ENCODE data around the gene SH3TC2.

The SH3TC2 gene

GRCh38 chr5:149001162-149001561 is 61.7 kb downstream of the SH3TC2 start:
- TF ChIP-seq, protein P1, sequence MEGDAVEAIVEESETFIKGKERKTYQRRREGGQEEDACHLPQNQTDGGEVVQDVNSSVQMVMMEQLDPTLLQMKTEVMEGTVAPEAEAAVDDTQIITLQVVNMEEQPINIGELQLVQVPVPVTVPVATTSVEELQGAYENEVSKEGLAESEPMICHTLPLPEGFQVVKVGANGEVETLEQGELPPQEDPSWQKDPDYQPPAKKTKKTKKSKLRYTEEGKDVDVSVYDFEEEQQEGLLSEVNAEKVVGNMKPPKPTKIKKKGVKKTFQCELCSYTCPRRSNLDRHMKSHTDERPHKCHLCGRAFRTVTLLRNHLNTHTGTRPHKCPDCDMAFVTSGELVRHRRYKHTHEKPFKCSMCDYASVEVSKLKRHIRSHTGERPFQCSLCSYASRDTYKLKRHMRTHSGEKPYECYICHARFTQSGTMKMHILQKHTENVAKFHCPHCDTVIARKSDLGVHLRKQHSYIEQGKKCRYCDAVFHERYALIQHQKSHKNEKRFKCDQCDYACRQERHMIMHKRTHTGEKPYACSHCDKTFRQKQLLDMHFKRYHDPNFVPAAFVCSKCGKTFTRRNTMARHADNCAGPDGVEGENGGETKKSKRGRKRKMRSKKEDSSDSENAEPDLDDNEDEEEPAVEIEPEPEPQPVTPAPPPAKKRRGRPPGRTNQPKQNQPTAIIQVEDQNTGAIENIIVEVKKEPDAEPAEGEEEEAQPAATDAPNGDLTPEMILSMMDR (IDR thresholded peaks at IDR 0.05), result no peak

DNA sequence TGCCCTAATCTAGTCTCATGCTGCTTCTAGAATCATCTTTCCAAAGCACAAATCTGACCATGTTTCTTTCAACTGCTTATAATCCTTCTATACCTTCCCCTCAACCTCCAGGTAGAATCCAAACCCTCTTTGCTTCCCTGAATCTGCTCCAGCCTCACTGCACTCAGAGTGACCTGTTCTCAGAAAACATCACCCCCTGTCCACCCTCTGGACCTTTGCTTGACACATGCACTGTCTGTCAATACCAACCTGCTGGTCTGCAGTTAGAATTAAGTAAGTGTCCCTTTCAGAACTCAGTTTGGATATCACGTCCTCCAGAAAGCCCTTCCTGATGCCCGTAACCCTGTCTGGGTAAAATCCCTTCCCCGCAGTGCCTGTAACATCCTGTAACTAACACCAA is 63.1 kb downstream of the SH3TC2 start:
- TF ChIP-seq, protein P1 (IDR thresholded peaks at IDR 0.05), result no peak

- TF ChIP-seq, protein P1 (IDR thresholded peaks at IDR 0.05), result peak; percentile 75
Measured at GRCh38 chr5:148998174-148998797, 64.6 kb downstream of the SH3TC2 start.

GRCh38 chr5:148996270-148996669 is 66.6 kb downstream of the SH3TC2 start:
- TF ChIP-seq, protein P1 (IDR thresholded peaks at IDR 0.05), result no peak

DNA sequence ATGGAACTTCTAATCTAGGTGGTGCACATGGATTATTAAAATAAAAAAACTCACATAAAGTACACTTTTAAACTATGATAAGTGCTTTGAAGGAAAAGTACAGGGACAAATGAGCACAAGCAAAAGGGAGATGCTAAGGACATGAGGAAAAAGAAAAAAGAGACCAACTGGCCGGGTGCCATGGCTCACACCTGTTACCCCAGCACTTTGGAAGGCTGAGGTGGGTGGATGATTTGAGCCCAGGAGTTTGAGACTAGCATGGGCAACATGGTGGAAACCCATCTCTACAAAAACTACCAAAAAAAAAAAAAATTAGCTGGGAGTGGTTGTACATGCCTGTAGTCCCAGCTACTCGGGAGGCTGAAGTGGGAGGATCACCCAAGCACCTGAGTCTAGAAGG is 67.1 kb downstream of the SH3TC2 start:
- TF ChIP-seq, protein P1 (IDR thresholded peaks at IDR 0.05), result no peak

- TF ChIP-seq, protein P1 (IDR thresholded peaks at IDR 0.05), result no peak
Measured at GRCh38 chr5:148993283-148993936, 69.5 kb downstream of the SH3TC2 start.

DNA sequence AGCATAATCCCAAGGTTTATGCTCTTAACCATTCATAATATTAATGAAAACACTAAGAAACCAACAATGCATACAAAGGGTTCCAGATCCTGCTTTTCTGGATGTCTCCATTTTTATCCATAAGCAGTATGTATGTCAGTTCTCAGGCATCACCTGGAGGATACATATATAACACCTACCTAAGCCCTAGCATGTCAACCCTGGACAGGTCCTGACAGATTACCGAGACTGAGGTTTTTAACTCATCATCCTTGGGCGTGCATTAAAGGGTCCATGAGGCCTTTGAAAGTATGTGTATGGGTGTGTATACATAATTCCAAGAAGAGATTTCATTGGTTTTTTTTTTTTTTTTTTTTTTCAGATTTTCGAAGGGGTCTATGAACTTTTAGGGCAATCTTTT is 70.6 kb downstream of the SH3TC2 start:
- TF ChIP-seq, protein P1 (IDR thresholded peaks at IDR 0.05), result no peak
